Breast epithelium (tissue), 3 donors: ENCODE measurements around the gene TASP1.

Source experiments
- POLR2AphosphoS5 ChIP-seq, 3 donors: sonication (generic); formaldehyde crosslinking; IDR thresholded peaks; one replicate each; pipeline ENCODE4 v1.6.1; 2017; ENCODE audit warnings: antibody characterized with exemption in 3 of 3
- TF ChIP-seq, protein P1 (sequence below), 3 donors: fragments of 450-650 bp; IDR thresholded peaks; one replicate each; pipeline ENCODE4 v1.5.1; 2016 to 2017; ENCODE audit warnings: antibody characterized with exemption in 3 of 3, mild to moderate bottlenecking in 3 of 3, moderate library complexity in 3 of 3

DNA sequence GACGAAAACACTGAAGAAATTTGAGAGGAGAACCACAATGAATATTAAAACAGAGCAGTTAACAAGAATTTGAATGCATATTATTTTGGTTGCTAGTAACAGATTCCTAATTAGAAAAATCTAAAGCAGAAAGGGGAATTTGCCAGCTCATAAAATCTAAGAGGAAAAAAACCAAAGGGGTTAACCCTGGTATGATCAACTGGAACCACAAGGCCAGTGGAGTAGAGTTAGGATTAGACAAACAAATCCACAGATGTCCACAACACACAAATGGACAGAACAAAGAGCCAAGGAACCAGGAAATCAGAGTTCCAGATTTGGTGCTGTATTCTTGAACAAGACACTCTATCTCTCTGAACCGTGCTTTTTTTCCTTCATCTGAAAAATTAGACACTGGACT, 195.0 kb downstream of the TASP1 start:
- no peak for TF ChIP-seq POLR2AphosphoS5 (IDR thresholded peaks at IDR 0.05)
- TF ChIP-seq, protein P1, sequence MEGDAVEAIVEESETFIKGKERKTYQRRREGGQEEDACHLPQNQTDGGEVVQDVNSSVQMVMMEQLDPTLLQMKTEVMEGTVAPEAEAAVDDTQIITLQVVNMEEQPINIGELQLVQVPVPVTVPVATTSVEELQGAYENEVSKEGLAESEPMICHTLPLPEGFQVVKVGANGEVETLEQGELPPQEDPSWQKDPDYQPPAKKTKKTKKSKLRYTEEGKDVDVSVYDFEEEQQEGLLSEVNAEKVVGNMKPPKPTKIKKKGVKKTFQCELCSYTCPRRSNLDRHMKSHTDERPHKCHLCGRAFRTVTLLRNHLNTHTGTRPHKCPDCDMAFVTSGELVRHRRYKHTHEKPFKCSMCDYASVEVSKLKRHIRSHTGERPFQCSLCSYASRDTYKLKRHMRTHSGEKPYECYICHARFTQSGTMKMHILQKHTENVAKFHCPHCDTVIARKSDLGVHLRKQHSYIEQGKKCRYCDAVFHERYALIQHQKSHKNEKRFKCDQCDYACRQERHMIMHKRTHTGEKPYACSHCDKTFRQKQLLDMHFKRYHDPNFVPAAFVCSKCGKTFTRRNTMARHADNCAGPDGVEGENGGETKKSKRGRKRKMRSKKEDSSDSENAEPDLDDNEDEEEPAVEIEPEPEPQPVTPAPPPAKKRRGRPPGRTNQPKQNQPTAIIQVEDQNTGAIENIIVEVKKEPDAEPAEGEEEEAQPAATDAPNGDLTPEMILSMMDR (IDR thresholded peaks at IDR 0.05) = no peak
